GM06990 (cell line): ENCODE data around the gene MSL1.

Experiments used
- DNase-seq: peaks from one replicate; pipeline ENCODE4 v3.0.0-alpha.2; 2011; ENCODE audit not compliant: insufficient read length; ENCODE audit errors: extremely low read depth
- H3K27me3 ChIP-seq: replicated peaks from 2 replicates; pipeline ENCODE4 v1.6.0; 2011; ENCODE audit warnings: low read length; ENCODE audit not compliant: control insufficient read depth, insufficient read depth
- H3K36me3 ChIP-seq: 2 replicates; pipeline ENCODE4 v1.5.1; 2011; ENCODE audit warnings: low read length; ENCODE audit not compliant: control insufficient read depth, insufficient read depth
- H3K4me3 ChIP-seq: replicated peaks from 2 replicates; pipeline ENCODE4 v1.5.1; 2011; ENCODE audit warnings: low read depth, mild to moderate bottlenecking, control low read depth, low read length
- CTCF ChIP-seq: IDR thresholded peaks from 2 replicates; pipeline ENCODE4 v1.5.1; 2011; ENCODE audit warnings: low read length, control low read depth, mild to moderate bottlenecking, inconsistent platforms; ENCODE audit not compliant: insufficient read depth, poor library complexity, severe bottlenecking

Gene MSL1

GRCh38 chr17:40177275-40177874 lies 55.6 kb downstream of the MSL1 start, which contains the start of gene RAPGEFL1:
Gene RAPGEFL1 (plus strand): TSS chr17:40177470. CDS start chr17:40177862, 392 bp downstream.
- H3K27me3 ChIP-seq: no peaks in the 10 kb centered on the region
- DNase-seq: peak; percentile 82
- H3K36me3 ChIP-seq: peaks cover 6% of the 10 kb centered on the region
- no peak for TF ChIP-seq CTCF
- peak within 1 kb of the TSS; percentile 29; the same call in 1 of the 2 replicates for H3K4me3 ChIP-seq

- H3K36me3 ChIP-seq: peaks cover 4% of the 10 kb centered on the region
- H3K27me3 ChIP-seq: no peaks in the 10 kb centered on the region
- no peak for TF ChIP-seq CTCF
- DNase-seq: no peak
- no peak overlapping the region for H3K4me3 ChIP-seq
Measured at GRCh38 chr17:40178021-40178601, 56.3 kb downstream of the MSL1 start.

GRCh38 chr17:40178660-40179059 lies 56.9 kb downstream of the MSL1 start:
- DNase-seq: no peak
- Histone ChIP-seq H3K27me3 (no peaks in the 10 kb centered on the region), H3K4me3 (no peak overlapping the region), H3K36me3 (peaks cover 4% of the 10 kb centered on the region)
- no peak for TF ChIP-seq CTCF

GRCh38 chr17:40179923-40180659 lies 58.3 kb downstream of the MSL1 start:
- no peak overlapping the region for H3K4me3 ChIP-seq
- H3K36me3 ChIP-seq: peaks cover 4% of the 10 kb centered on the region
- no peak for DNase-seq
- no peak for TF ChIP-seq CTCF
- no peaks in the 10 kb centered on the region for H3K27me3 ChIP-seq

GRCh38 chr17:40180694-40181093 lies 58.9 kb downstream of the MSL1 start:
- no peak for TF ChIP-seq CTCF
- Histone ChIP-seq H3K4me3 (no peak overlapping the region), H3K36me3 (peaks cover 4% of the 10 kb centered on the region)

More at GRCh38 chr17:40180694-40181093, 58.9 kb downstream of the MSL1 start:
- H3K27me3 ChIP-seq: no peaks in the 10 kb centered on the region
- DNase-seq: no peak
